NCI-H226 (cell line): ENCODE measurements around the gene GCFC2.
"Not testable (repeated sequence)": the region's sequence is repeated elsewhere in the genome, so short reads cannot be mapped to it uniquely, and the experiment has no call there.

Experiments
- DNase-seq: peaks from one replicate; pipeline ENCODE4 v3.0.0-alpha.2; 2015

Gene GCFC2

GRCh38 chr2:75710577-75711253 lies at the start of gene GCFC2:
Gene GCFC2 (minus strand): TSS chr2:75710915. CDS start chr2:75710855, 60 bp downstream.
- peak; percentile 77 for DNase-seq

GRCh38 chr2:75752828-75753227 lies 42.1 kb upstream of the GCFC2 start:
- DNase-seq, result no peak

- DNase-seq, result no peak
Observed at GRCh38 chr2:75751824-75752468, 41.2 kb upstream of the GCFC2 start.

- no peak for DNase-seq
Observed at GRCh38 chr2:75751360-75751759, 40.6 kb upstream of the GCFC2 start.

- DNase-seq, result no peak
Observed at GRCh38 chr2:75737961-75738360, 27.2 kb upstream of the GCFC2 start.

- no peak for DNase-seq
Observed at GRCh38 chr2:75736276-75736675, 25.6 kb upstream of the GCFC2 start.

GRCh38 chr2:75729861-75730260 lies 19.1 kb upstream of the GCFC2 start:
- DNase-seq, result no peak

GRCh38 chr2:75728614-75729419 lies 18.1 kb upstream of the GCFC2 start:
- DNase-seq, result no peak

- no peak for DNase-seq
Observed at GRCh38 chr2:75722687-75723086, 12.0 kb upstream of the GCFC2 start.

- DNase-seq, result no peak
Observed at GRCh38 chr2:75720525-75720924, 9.8 kb upstream of the GCFC2 start.

GRCh38 chr2:75719616-75720015 lies 8.9 kb upstream of the GCFC2 start:
- DNase-seq, result no peak

GRCh38 chr2:75716406-75716805 lies 5.7 kb upstream of the GCFC2 start:
- no peak for DNase-seq

- not testable (repeated sequence) for DNase-seq
Observed at GRCh38 chr2:75711590-75711989, 875 bp upstream of the GCFC2 start.

- no peak for DNase-seq
Observed at GRCh38 chr2:75710220-75710576, 517 bp downstream of the GCFC2 start.

- DNase-seq, result no peak
Observed at GRCh38 chr2:75709297-75709696, 1.4 kb downstream of the GCFC2 start.

- DNase-seq, result no peak
Observed at GRCh38 chr2:75707901-75708300, 2.8 kb downstream of the GCFC2 start.

GRCh38 chr2:75705921-75706320 lies 4.8 kb downstream of the GCFC2 start:
- DNase-seq, result no peak

- DNase-seq, result no peak
Observed at GRCh38 chr2:75703589-75704287, 7.0 kb downstream of the GCFC2 start.

- no peak for DNase-seq
Observed at GRCh38 chr2:75702593-75702992, 8.1 kb downstream of the GCFC2 start.

- no peak for DNase-seq
Observed at GRCh38 chr2:75698918-75699317, 11.8 kb downstream of the GCFC2 start.

GRCh38 chr2:75688196-75688595 lies 22.5 kb downstream of the GCFC2 start:
- no peak for DNase-seq

GRCh38 chr2:75683430-75683829 lies 27.3 kb downstream of the GCFC2 start:
- DNase-seq, result not testable (repeated sequence)

- DNase-seq, result no peak
Observed at GRCh38 chr2:75680402-75680801, 30.3 kb downstream of the GCFC2 start.
